ENCODE data around the gene GALNTL6. TPM values are rescaled to one million over a fixed set of nuclear protein-coding genes. Genes with fewer than 3 reads are reported as not detected.

The GALNTL6 gene
- total and polyA plus RNA-seq, 8 donors, result 0.15 to 0.87 (median 0.58) TPM; not detected in 3

- Histone ChIP-seq H3K36me3 (no peaks in the 10 kb centered on the region), H3K4me1 (no peaks in the 10 kb centered on the region), H3K27me3 (no peaks in the 10 kb centered on the region), H3K9me3 (no peaks in the 10 kb centered on the region), H3K27ac (no peak overlapping the region), H3K4me3 (no peak overlapping the region)
- DNase-seq, result no peak
- intact Hi-C loops (cut with DNase I; ENCODE audit: low total_unique reads), result no loop called here
- TF ChIP-seq POLR2AphosphoS5 (IDR thresholded peaks at IDR 0.05), result no peak
- no peak for TF ChIP-seq POLR2A (IDR thresholded peaks at IDR 0.05)
- TF ChIP-seq CTCF (IDR thresholded peaks at IDR 0.05), result no peak
- TF ChIP-seq EP300 (IDR thresholded peaks at IDR 0.05), result no peak
These were observed 867.5 kb downstream of the GALNTL6 start for GRCh38 chr4:172680691-172681090.

- no peak for TF ChIP-seq POLR2A (IDR thresholded peaks at IDR 0.05)
- TF ChIP-seq EP300 (IDR thresholded peaks at IDR 0.05), result no peak
- Histone ChIP-seq H3K27ac (no peak overlapping the region), H3K4me3 (no peak overlapping the region), H3K27me3 (no peaks in the 10 kb centered on the region), H3K36me3 (no peaks in the 10 kb centered on the region), H3K4me1 (no peaks in the 10 kb centered on the region), H3K9me3 (no peaks in the 10 kb centered on the region)
- no peak for DNase-seq
- intact Hi-C loops (cut with DNase I; ENCODE audit: low total_unique reads), result no loop called here
- 72 to 82% (median 75%) methylated on average over 3 of the region's 3 CpGs for WGBS, 5 donors
These were observed 869.8 kb downstream of the GALNTL6 start for GRCh38 chr4:172683021-172683420.

- Histone ChIP-seq H3K9me3 (peaks cover 0 to 4% (median 1%) of the 10 kb centered on the region in 4 donors), H3K4me1 (no peaks in the 10 kb centered on the region), H3K27me3 (no peaks in the 10 kb centered on the region), H3K4me3 (no peak overlapping the region), H3K36me3 (no peaks in the 10 kb centered on the region), H3K27ac (no peak overlapping the region)
- WGBS, 5 donors, result 84 to 97% (median 89%) methylated on average over 2 of the region's 2 CpGs
- no peak for DNase-seq
- TF ChIP-seq EP300 (IDR thresholded peaks at IDR 0.05) (no peak), CTCF (IDR thresholded peaks at IDR 0.05) (no peak), POLR2A (IDR thresholded peaks at IDR 0.05) (no peak), POLR2AphosphoS5 (IDR thresholded peaks at IDR 0.05) (no peak)
- intact Hi-C loops (cut with DNase I; ENCODE audit: low total_unique reads), result no loop called here
These were observed 872.8 kb downstream of the GALNTL6 start for GRCh38 chr4:172686021-172686420.

- no peaks in the 10 kb centered on the region for H3K36me3 ChIP-seq
- no peak overlapping the region for H3K4me3 ChIP-seq
- peak in 1 of 2 donors; percentile 11 for DNase-seq
- no peaks in the 10 kb centered on the region for H3K27me3 ChIP-seq
- TF ChIP-seq EP300 (IDR thresholded peaks at IDR 0.05) (no peak), POLR2A (IDR thresholded peaks at IDR 0.05) (no peak), CTCF (IDR thresholded peaks at IDR 0.05) (no peak), POLR2AphosphoS5 (IDR thresholded peaks at IDR 0.05) (no peak)
- WGBS, 5 donors, result 81 to 93% (median 87%) methylated on average over 1 of the region's 1 CpG
- peaks cover 0 to 13% (median 9%) of the 10 kb centered on the region in 4 donors for H3K9me3 ChIP-seq
- intact Hi-C loops (cut with DNase I; ENCODE audit: low total_unique reads), result no loop called here
- no peak overlapping the region for H3K27ac ChIP-seq
- H3K4me1 ChIP-seq, result no peaks in the 10 kb centered on the region
These were observed 875.3 kb downstream of the GALNTL6 start for GRCh38 chr4:172688534-172688933.

GRCh38 chr4:172691552-172691951 lies 878.3 kb downstream of the GALNTL6 start:
- intact Hi-C loops (cut with DNase I; ENCODE audit: low total_unique reads), result no loop called here

More at GRCh38 chr4:172691552-172691951, 878.3 kb downstream of the GALNTL6 start:
- H3K9me3 ChIP-seq, result peaks cover 0 to 13% (median 10%) of the 10 kb centered on the region in 4 donors
- H3K4me1 ChIP-seq, result no peaks in the 10 kb centered on the region
- H3K36me3 ChIP-seq, result no peaks in the 10 kb centered on the region
- H3K4me3 ChIP-seq, result no peak overlapping the region
- H3K27me3 ChIP-seq, result no peaks in the 10 kb centered on the region
- no peak for DNase-seq
- H3K27ac ChIP-seq, result no peak overlapping the region
- TF ChIP-seq EP300 (IDR thresholded peaks at IDR 0.05), result no peak

Measured in stomach (tissue), 9 donors.